ENCODE results near the gene SMIM35. TPM values are rescaled to one million over a fixed set of nuclear protein-coding genes. Genes with fewer than 3 reads are reported as not detected.

Gene SMIM35
- total and polyA plus RNA-seq, 11 donors: 0.21 TPM; not detected in 10

- Histone ChIP-seq H3K27me3 (no peaks in the 10 kb centered on the region), H3K4me1 (peaks cover 0 to 25% (median 11%) of the 10 kb centered on the region in 12 donors), H3K9me3 (no peaks in the 10 kb centered on the region), H3K4me3 (no peak overlapping the region), H3K36me3 (no peaks in the 10 kb centered on the region), H3K27ac (no peak overlapping the region)
- 76 to 85% (median 78%) methylated on average over 1 of the region's 1 CpG for WGBS, 4 donors
- DNase-seq (no peak), ATAC-seq (no peak)
- no peak for TF ChIP-seq CTCF (IDR thresholded peaks at IDR 0.05)
- intact Hi-C loops (cut with DNase I): no loop called here
Observed at GRCh38 chr11:118114266-118114665, 27.5 kb upstream of the SMIM35 start.

- DNase-seq: no peak
- Histone ChIP-seq H3K36me3 (no peaks in the 10 kb centered on the region), H3K4me3 (no peak overlapping the region), H3K27ac (no peak overlapping the region), H3K27me3 (no peaks in the 10 kb centered on the region), H3K4me1 (peaks cover 0 to 21% (median 7%) of the 10 kb centered on the region in 12 donors), H3K9me3 (no peaks in the 10 kb centered on the region)
- intact Hi-C loops (cut with DNase I): no loop called here
- TF ChIP-seq POLR2A (IDR thresholded peaks at IDR 0.05): no peak
- no peak for TF ChIP-seq CTCF (IDR thresholded peaks at IDR 0.05)
- whole genome bisulfite sequencing, 4 donors: 86 to 93% (median 92%) methylated on average over 11 of the region's 11 CpGs
- ATAC-seq: no peak
Observed at GRCh38 chr11:118112711-118113430, 26.1 kb upstream of the SMIM35 start.

GRCh38 chr11:118111744-118112035 is 24.9 kb upstream of the SMIM35 start:
- intact Hi-C loops (cut with DNase I): no loop called here
- 83 to 91% (median 89%) methylated on average over 6 of the region's 6 CpGs for WGBS, 4 donors
- no peak for TF ChIP-seq CTCF (IDR thresholded peaks at IDR 0.05)
- TF ChIP-seq POLR2A (IDR thresholded peaks at IDR 0.05): no peak
- ATAC-seq: no peak
- Histone ChIP-seq H3K4me1 (peaks cover 0 to 12% (median 4%) of the 10 kb centered on the region in 12 donors), H3K4me3 (no peak overlapping the region), H3K9me3 (no peaks in the 10 kb centered on the region), H3K27me3 (no peaks in the 10 kb centered on the region), H3K36me3 (no peaks in the 10 kb centered on the region), H3K27ac (no peak overlapping the region)
- no peak for DNase-seq

- no peaks in the 10 kb centered on the region for H3K27me3 ChIP-seq
- intact Hi-C loops (cut with DNase I): no loop called here
- TF ChIP-seq CTCF (IDR thresholded peaks at IDR 0.05): no peak
- TF ChIP-seq POLR2A (IDR thresholded peaks at IDR 0.05): no peak
- ATAC-seq (no peak), DNase-seq (no peak)
- no peaks in the 10 kb centered on the region for H3K9me3 ChIP-seq
- WGBS, 4 donors: 66 to 72% (median 68%) methylated on average over 8 of the region's 8 CpGs
- H3K36me3 ChIP-seq: no peaks in the 10 kb centered on the region
- no peak overlapping the region for H3K4me3 ChIP-seq
- H3K4me1 ChIP-seq: peaks cover 0 to 12% (median 4%) of the 10 kb centered on the region in 12 donors
- no peak overlapping the region for H3K27ac ChIP-seq
Observed at GRCh38 chr11:118111019-118111743, 24.4 kb upstream of the SMIM35 start.
